HepG2 (cell line): Measurements from ENCODE around the gene FAM72A.
"Not testable (repeated sequence)": the region's sequence is repeated elsewhere in the genome, so short reads cannot be mapped to it uniquely, and the experiment has no call there.

Source experiments
- ELF4 ChIP-seq: sonication (generic); formaldehyde crosslinking; IDR thresholded peaks from 2 replicates; pipeline ENCODE4 v1.5.0; 2020; ENCODE audit warnings: missing genetic modification reagents, mild to moderate bottlenecking, moderate library complexity, borderline replicate concordance
- ZMYM2 ChIP-seq: sonication (generic); formaldehyde crosslinking; IDR thresholded peaks from 2 replicates; pipeline ENCODE4 v1.8.0; 2022; ENCODE audit warnings: mild to moderate bottlenecking, missing genetic modification reagents
- TF ChIP-seq, protein P1 (sequence below): sonication (generic); formaldehyde crosslinking; IDR thresholded peaks from 2 replicates; pipeline ENCODE4 v1.5.0; 2020; ENCODE audit warnings: mild to moderate bottlenecking, missing genetic modification reagents, borderline replicate concordance

DNA sequence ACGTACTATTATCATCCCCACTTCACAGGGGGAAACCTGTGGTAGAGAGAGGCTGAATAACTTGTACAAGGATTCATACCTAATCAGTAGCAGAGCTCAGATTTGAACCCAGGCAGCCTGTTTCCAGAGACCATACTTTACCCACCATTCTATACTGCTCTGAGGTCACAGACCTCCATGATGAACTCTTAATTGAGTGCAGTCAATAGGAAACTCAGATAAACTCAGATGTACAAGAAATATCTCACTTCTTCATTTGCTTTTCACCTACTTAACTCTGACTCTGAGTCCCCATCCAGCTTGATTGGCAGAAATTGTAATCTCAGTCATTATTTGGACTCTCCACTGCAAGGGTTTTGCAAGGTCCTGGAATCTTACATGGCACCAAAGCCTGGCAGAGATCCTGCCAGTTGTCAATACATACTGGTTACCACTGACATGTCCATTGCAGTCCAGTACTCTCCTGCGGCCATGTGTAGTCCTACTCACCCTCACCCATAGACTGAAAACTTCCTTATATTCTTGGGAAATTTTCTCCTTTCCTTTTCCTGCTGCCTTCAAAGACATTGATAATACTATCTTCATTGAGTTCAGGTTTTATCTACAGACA is 29.4 kb downstream of the FAM72A start:
- TF ChIP-seq ZMYM2 (CRISPR knock-in tag); ELF4: not testable (repeated sequence)
- TF ChIP-seq, protein P1, sequence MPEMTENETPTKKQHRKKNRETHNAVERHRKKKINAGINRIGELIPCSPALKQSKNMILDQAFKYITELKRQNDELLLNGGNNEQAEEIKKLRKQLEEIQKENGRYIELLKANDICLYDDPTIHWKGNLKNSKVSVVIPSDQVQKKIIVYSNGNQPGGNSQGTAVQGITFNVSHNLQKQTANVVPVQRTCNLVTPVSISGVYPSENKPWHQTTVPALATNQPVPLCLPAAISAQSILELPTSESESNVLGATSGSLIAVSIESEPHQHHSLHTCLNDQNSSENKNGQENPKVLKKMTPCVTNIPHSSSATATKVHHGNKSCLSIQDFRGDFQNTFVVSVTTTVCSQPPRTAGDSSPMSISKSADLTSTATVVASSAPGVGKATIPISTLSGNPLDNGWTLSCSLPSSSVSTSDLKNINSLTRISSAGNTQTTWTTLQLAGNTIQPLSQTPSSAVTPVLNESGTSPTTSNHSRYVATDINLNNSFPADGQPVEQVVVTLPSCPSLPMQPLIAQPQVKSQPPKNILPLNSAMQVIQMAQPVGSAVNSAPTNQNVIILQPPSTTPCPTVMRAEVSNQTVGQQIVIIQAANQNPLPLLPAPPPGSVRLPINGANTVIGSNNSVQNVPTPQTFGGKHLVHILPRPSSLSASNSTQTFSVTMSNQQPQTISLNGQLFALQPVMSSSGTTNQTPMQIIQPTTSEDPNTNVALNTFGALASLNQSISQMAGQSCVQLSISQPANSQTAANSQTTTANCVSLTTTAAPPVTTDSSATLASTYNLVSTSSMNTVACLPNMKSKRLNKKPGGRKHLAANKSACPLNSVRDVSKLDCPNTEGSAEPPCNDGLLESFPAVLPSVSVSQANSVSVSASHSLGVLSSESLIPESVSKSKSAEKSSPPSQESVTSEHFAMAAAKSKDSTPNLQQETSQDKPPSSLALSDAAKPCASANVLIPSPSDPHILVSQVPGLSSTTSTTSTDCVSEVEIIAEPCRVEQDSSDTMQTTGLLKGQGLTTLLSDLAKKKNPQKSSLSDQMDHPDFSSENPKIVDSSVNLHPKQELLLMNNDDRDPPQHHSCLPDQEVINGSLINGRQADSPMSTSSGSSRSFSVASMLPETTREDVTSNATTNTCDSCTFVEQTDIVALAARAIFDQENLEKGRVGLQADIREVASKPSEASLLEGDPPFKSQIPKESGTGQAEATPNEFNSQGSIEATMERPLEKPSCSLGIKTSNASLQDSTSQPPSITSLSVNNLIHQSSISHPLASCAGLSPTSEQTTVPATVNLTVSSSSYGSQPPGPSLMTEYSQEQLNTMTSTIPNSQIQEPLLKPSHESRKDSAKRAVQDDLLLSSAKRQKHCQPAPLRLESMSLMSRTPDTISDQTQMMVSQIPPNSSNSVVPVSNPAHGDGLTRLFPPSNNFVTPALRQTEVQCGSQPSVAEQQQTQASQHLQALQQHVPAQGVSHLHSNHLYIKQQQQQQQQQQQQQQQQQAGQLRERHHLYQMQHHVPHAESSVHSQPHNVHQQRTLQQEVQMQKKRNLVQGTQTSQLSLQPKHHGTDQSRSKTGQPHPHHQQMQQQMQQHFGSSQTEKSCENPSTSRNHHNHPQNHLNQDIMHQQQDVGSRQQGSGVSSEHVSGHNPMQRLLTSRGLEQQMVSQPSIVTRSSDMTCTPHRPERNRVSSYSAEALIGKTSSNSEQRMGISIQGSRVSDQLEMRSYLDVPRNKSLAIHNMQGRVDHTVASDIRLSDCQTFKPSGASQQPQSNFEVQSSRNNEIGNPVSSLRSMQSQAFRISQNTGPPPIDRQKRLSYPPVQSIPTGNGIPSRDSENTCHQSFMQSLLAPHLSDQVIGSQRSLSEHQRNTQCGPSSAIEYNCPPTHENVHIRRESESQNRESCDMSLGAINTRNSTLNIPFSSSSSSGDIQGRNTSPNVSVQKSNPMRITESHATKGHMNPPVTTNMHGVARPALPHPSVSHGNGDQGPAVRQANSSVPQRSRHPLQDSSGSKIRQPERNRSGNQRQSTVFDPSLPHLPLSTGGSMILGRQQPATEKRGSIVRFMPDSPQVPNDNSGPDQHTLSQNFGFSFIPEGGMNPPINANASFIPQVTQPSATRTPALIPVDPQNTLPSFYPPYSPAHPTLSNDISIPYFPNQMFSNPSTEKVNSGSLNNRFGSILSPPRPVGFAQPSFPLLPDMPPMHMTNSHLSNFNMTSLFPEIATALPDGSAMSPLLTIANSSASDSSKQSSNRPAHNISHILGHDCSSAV (CRISPR knock-in tag), result not testable (repeated sequence)
